C4-2B (cell line): ENCODE measurements around the gene CCDC77.

Source experiments
- H3K27ac ChIP-seq: fragments of 450-650 bp; 2 replicates; pipeline ENCODE4 v1.5.1; 2017
- ZFX ChIP-seq: fragments of 450-650 bp; IDR thresholded peaks from 2 replicates; pipeline ENCODE4 v1.6.1; 2017
- TF ChIP-seq, protein P1 (sequence below): fragments of 450-650 bp; conservative IDR thresholded peaks from 2 replicates; pipeline ENCODE4 v1.5.1; 2017; ENCODE audit warnings: mild to moderate bottlenecking

Gene CCDC77

DNA sequence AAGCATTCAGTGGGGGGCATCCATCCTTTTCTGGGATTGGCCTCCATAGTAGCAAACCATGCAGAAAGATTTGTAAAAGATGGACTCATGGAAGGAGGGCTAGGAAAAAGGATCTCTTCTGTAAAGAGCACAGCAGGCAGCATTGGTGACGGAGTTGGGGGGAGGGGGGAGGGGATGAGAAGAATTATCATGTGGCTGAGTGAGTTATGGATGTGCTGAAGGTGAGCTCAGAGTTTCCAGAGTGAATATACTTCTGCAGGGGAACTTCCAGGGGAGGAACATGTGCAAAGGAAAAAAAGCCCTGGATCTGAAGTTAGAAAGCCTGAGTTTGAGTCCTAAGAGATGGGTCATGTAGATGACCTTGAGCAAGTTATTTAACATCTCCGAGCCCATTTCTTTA, 54.4 kb downstream of the CCDC77 start:
- TF ChIP-seq, protein P1, sequence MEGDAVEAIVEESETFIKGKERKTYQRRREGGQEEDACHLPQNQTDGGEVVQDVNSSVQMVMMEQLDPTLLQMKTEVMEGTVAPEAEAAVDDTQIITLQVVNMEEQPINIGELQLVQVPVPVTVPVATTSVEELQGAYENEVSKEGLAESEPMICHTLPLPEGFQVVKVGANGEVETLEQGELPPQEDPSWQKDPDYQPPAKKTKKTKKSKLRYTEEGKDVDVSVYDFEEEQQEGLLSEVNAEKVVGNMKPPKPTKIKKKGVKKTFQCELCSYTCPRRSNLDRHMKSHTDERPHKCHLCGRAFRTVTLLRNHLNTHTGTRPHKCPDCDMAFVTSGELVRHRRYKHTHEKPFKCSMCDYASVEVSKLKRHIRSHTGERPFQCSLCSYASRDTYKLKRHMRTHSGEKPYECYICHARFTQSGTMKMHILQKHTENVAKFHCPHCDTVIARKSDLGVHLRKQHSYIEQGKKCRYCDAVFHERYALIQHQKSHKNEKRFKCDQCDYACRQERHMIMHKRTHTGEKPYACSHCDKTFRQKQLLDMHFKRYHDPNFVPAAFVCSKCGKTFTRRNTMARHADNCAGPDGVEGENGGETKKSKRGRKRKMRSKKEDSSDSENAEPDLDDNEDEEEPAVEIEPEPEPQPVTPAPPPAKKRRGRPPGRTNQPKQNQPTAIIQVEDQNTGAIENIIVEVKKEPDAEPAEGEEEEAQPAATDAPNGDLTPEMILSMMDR, result no peak
- TF ChIP-seq ZFX, result no peak
- H3K27ac ChIP-seq, result no peak overlapping the region

DNA sequence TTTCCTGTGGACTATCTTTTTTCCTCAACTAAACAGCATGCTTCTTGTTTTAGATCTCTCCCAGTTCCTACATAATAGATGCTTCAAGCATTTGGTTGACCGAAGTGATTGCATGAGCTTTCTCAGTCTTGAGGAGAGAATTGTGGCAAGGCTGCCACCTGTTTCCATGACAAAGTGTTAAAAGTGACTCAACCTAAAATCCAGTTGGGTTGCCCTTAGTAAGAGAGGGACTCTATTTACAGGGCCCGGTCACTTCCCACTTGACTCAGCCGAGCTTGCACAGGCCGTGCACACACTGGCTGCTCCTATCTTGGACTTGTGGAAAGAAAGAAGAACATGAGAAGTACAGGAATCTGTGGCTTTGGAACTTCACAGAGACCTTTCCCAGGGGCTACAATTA, 56.2 kb downstream of the CCDC77 start:
- no peak overlapping the region for H3K27ac ChIP-seq
- TF ChIP-seq ZFX, result no peak
- TF ChIP-seq, protein P1, result no peak

DNA sequence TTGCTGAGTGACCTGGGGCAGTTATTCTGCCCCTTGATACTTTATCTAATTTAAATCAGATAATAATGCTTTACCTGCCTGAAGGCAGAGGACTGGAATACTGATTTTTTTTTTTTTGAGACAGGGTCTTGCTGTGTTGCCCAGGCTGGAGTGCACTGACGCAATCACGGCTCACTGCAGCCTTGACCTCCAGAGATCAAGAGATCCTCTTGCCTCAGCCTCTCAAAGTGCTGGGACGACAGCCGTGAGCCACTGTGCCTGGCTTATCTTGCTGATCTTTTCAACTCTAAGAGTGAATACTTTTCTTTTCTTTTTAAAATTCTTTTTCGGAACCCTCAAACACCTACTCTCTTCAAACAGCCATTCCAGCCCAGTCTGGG, 57.6 kb downstream of the CCDC77 start:
- TF ChIP-seq ZFX, result no peak
- TF ChIP-seq, protein P1, result no peak
- H3K27ac ChIP-seq, result no peak overlapping the region

GRCh38 chr12:459430-460258, 58.2 kb downstream of the CCDC77 start, which contains the start of gene B4GALNT3:
B4GALNT3 (plus strand) TSS chr12:459939; CDS start chr12:460377, 438 bp downstream.
- TF ChIP-seq, protein P1, result no peak
- no peak for TF ChIP-seq ZFX
- peak within 1 kb of the TSS; percentile 16; the same call in 1 of the 2 replicates for H3K27ac ChIP-seq

- peak overlapping the region; percentile 16; the same call in 1 of the 2 replicates for H3K27ac ChIP-seq
- TF ChIP-seq, protein P1, result no peak
- no peak for TF ChIP-seq ZFX
Measured at GRCh38 chr12:460261-461230, 59.1 kb downstream of the CCDC77 start.

GRCh38 chr12:461425-461824, 60.0 kb downstream of the CCDC77 start:
- no peak overlapping the region for H3K27ac ChIP-seq
- TF ChIP-seq ZFX, result no peak
- TF ChIP-seq, protein P1, result no peak
